Body of pancreas (tissue), 4 donors: ENCODE results near the gene DLG2.

Source experiments
- POLR2A ChIP-seq, 3 donors: fragments of 450-650 bp; IDR thresholded peaks; one replicate each; pipeline ENCODE4 v1.6.1; 2016; ENCODE audit warnings: antibody characterized with exemption in 3 of 3, mild to moderate bottlenecking in 2 of 3
- TF ChIP-seq, protein P1 (sequence below), 7 experiments: fragments of 450-650 bp in 4 of 7; fragments of 200-600 bp in 3 of 7; sonication (generic) in 3 of 7; IDR thresholded peaks; one replicate each; pipeline ENCODE4 v1.5.1; 2016 to 2019; ENCODE audit warnings: antibody characterized with exemption in 7 of 7

DNA sequence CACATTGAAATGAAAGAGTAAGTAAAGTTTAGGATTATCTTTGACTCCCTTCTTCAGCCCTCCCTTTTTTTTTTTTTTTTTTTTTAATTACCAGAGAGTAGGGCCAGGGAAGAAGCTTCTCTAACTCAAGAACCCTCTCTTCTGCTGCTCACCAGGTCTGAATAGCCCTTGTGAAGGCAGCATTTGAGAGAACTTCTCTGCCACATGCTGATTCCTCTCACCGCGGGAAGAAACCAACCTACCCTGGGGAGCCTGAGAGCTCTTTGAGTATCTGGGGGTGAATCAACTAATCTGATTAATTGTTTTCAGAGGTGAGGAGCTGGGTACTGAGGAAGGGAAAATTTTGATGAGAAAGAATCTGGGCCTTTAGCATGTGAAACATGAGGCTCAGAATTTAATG is 1906.5 kb downstream of the DLG2 start:
- TF ChIP-seq, protein P1, sequence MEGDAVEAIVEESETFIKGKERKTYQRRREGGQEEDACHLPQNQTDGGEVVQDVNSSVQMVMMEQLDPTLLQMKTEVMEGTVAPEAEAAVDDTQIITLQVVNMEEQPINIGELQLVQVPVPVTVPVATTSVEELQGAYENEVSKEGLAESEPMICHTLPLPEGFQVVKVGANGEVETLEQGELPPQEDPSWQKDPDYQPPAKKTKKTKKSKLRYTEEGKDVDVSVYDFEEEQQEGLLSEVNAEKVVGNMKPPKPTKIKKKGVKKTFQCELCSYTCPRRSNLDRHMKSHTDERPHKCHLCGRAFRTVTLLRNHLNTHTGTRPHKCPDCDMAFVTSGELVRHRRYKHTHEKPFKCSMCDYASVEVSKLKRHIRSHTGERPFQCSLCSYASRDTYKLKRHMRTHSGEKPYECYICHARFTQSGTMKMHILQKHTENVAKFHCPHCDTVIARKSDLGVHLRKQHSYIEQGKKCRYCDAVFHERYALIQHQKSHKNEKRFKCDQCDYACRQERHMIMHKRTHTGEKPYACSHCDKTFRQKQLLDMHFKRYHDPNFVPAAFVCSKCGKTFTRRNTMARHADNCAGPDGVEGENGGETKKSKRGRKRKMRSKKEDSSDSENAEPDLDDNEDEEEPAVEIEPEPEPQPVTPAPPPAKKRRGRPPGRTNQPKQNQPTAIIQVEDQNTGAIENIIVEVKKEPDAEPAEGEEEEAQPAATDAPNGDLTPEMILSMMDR (IDR thresholded peaks at IDR 0.05) = no peak
- no peak for TF ChIP-seq POLR2A (IDR thresholded peaks at IDR 0.05)
